PC-9 (cell line): ENCODE data around the gene LRRC71.

Experiments
- EZH2 ChIP-seq: fragments of 200-600 bp; sonication (generic); IDR thresholded peaks from 2 replicates; pipeline ENCODE4 v1.8.0; 2017; ENCODE audit warnings: antibody characterized with exemption, low read depth
- TF ChIP-seq, protein P1 (sequence below): fragments of 200-600 bp; sonication (generic); conservative IDR thresholded peaks from 2 replicates; pipeline ENCODE4 v1.6.1; 2017; ENCODE audit warnings: mixed run types, antibody characterized with exemption, mild to moderate bottlenecking, moderate library complexity

- TF ChIP-seq, protein P1, sequence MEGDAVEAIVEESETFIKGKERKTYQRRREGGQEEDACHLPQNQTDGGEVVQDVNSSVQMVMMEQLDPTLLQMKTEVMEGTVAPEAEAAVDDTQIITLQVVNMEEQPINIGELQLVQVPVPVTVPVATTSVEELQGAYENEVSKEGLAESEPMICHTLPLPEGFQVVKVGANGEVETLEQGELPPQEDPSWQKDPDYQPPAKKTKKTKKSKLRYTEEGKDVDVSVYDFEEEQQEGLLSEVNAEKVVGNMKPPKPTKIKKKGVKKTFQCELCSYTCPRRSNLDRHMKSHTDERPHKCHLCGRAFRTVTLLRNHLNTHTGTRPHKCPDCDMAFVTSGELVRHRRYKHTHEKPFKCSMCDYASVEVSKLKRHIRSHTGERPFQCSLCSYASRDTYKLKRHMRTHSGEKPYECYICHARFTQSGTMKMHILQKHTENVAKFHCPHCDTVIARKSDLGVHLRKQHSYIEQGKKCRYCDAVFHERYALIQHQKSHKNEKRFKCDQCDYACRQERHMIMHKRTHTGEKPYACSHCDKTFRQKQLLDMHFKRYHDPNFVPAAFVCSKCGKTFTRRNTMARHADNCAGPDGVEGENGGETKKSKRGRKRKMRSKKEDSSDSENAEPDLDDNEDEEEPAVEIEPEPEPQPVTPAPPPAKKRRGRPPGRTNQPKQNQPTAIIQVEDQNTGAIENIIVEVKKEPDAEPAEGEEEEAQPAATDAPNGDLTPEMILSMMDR, result no peak
- TF ChIP-seq EZH2, result no peak
Observed at GRCh38 chr1:156904187-156904959, 16.1 kb upstream of the LRRC71 start.
